ENCODE data around the gene RAPGEFL1. TPM values are rescaled to one million over a fixed set of nuclear protein-coding genes. Genes with fewer than 3 reads are reported as not detected.

RAPGEFL1 gene
- total and polyA plus RNA-seq, 2 donors (not counting 1 experiment from before 2014, with no cell fraction given) = 3.0 to 5.6 TPM

DNA sequence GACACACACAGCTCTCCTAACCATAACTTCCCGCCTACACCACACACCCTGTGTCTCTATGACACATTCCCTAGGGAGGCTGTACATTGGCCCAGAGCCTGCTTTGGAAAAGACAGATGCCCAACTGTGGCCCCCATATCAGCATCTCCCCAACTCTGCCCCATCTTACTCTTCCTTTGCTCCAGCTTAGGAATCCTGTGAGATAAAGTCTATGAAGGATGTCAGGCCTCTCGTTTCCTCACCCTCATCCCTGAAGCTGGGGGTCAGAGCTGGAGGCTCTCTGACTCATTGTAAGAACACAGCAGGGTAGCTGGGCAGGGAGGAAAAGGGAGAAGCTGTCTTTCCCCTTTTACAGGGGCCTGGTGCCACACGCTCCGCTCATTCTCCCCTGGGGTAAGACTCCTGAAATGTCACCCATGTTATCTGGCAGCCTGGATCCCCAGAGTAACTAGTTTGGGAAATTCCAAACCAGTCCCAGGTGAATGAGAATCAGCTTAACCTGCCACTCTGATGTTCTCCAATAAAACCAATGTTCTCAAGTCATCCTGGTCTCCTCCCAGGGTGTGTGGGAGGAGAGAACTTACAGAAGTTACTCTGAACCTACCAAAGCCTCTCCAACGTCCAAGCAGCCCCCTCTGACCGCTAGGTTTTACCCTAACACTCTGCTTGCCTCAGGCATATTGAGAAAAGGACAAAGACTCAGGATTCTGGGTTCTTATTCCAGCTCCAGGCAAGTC lies 2.8 kb downstream of the RAPGEFL1 start:
- ChIA-PET POLR2A (interaction anchor here (0.6 kb wide), 1 partner anchor 14 kb away, joined by 3 read pairs; no protein-coding TSS in a partner anchor), CTCF (interaction anchor here (0.9 to 3.5 kb wide), 3 partner anchors 10 to 113 kb away, joined by 3 to 17 read pairs (median 4); no protein-coding TSS in a partner anchor)
- Mint-ChIP-seq H3K27me3 (no peaks in the 10 kb centered on the region), H3K27ac (no peak overlapping the region), H3K4me3 (no peak overlapping the region), H3K9me3 (ENCODE audit: insufficient read depth) (no peaks in the 10 kb centered on the region), H3K4me1 (peaks cover 11% of the 10 kb centered on the region)
- ATAC-seq (ENCODE audit: low read depth) (no peak), DNase-seq (no peak)
- H3K4me2 ChIP-seq (replicated peaks; ENCODE audit: low read depth, low read length, poor library complexity, severe bottlenecking) = no peak overlapping the region
- intact Hi-C loops (cut with micrococcal nuclease) = no loop called here
- peaks cover 0 to 7% (median 2%) of the 10 kb centered on the region in 4 experiments for H3K27me3 ChIP-seq (replicated peaks in 1 of 4; ENCODE audit: control extremely low read depth in 1 of 4, control insufficient read depth in 3 of 4, insufficient read depth in 4 of 4, low read length in 3 of 4)
- no peak overlapping the region for H3K27ac ChIP-seq (ENCODE audit: low read length in 2 of 2)
- peaks cover 5% of the 10 kb centered on the region for H3K79me2 ChIP-seq (ENCODE audit: control insufficient read depth, insufficient read depth, low read length)
- H2AFZ ChIP-seq (ENCODE audit: insufficient read depth, low read depth, low read length, poor library complexity, severe bottlenecking) = no peak overlapping the region
- TF ChIP-seq, protein P1, sequence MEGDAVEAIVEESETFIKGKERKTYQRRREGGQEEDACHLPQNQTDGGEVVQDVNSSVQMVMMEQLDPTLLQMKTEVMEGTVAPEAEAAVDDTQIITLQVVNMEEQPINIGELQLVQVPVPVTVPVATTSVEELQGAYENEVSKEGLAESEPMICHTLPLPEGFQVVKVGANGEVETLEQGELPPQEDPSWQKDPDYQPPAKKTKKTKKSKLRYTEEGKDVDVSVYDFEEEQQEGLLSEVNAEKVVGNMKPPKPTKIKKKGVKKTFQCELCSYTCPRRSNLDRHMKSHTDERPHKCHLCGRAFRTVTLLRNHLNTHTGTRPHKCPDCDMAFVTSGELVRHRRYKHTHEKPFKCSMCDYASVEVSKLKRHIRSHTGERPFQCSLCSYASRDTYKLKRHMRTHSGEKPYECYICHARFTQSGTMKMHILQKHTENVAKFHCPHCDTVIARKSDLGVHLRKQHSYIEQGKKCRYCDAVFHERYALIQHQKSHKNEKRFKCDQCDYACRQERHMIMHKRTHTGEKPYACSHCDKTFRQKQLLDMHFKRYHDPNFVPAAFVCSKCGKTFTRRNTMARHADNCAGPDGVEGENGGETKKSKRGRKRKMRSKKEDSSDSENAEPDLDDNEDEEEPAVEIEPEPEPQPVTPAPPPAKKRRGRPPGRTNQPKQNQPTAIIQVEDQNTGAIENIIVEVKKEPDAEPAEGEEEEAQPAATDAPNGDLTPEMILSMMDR (IDR thresholded peaks at IDR 0.05) = no peak
- no peak for TF ChIP-seq EZH2 (IDR thresholded peaks at IDR 0.05; ENCODE audit: borderline replicate concordance, insufficient read depth, low read depth, low read length, poor library complexity, severe bottlenecking)
- peaks cover 0 to 4% of the 10 kb centered on the region in 2 experiments for H3K36me3 ChIP-seq (replicated peaks in 1 of 2; ENCODE audit: control extremely low read depth in 1 of 2, control insufficient read depth in 1 of 2, extremely low read depth in 1 of 2, insufficient read depth in 2 of 2, low read length in 1 of 2)
- H4K20me1 ChIP-seq (ENCODE audit: control insufficient read depth, insufficient read depth, low read length, poor library complexity, severe bottlenecking) = peaks cover 11% of the 10 kb centered on the region
- H3K4me1 ChIP-seq (ENCODE audit: control insufficient read depth in 2 of 2, insufficient read depth in 2 of 2, low read length in 2 of 2) = peaks cover 17% of the 10 kb centered on the region in 2 donors
- 84% methylated on average over 5 of the region's 6 CpGs for WGBS (ENCODE audit: insufficient coverage)
- no peaks in the 10 kb centered on the region for H3K9me3 ChIP-seq (ENCODE audit: control extremely low read depth in 1 of 3, control insufficient read depth in 2 of 3, insufficient read depth in 1 of 3, low read length in 2 of 3)
- no peak overlapping the region for H3K9ac ChIP-seq (ENCODE audit: low read length)
- no peak overlapping the region for H3K4me3 ChIP-seq (ENCODE audit: control extremely low read depth in 1 of 5, extremely low read depth in 1 of 5, insufficient read depth in 1 of 5, low read depth in 2 of 5, low read length in 4 of 5)

DNA sequence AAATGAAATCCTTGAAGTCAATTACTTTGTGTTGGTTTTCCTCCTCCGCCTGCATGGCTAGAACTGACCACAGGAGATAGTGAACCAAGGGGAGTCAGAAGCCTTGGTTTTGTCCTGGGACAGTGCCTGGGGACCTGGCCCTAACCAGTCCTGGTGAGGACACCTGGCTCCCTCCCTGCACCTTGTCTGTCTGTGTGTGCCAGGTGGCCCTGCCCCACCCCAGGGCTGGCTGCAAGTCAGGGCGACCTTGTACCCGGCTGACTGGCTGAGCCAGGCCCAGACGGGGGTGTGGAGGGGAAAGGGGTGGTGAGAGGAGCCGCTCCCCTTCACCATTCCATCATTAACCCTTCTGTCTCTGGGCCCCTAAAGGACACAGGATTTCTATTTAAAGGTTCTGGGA lies 3.4 kb downstream of the RAPGEFL1 start:
- H4K20me1 ChIP-seq (ENCODE audit: control insufficient read depth, insufficient read depth, low read length, poor library complexity, severe bottlenecking) = peaks cover 11% of the 10 kb centered on the region
- no peak overlapping the region for H3K4me3 ChIP-seq (ENCODE audit: control extremely low read depth in 1 of 5, extremely low read depth in 1 of 5, insufficient read depth in 1 of 5, low read depth in 2 of 5, low read length in 4 of 5)
- Mint-ChIP-seq H3K4me3 (no peak overlapping the region), H3K9me3 (ENCODE audit: insufficient read depth) (no peaks in the 10 kb centered on the region), H3K4me1 (peaks cover 11% of the 10 kb centered on the region), H3K27me3 (no peaks in the 10 kb centered on the region), H3K27ac (no peak overlapping the region)
- H3K36me3 ChIP-seq (replicated peaks in 1 of 2; ENCODE audit: control extremely low read depth in 1 of 2, control insufficient read depth in 1 of 2, extremely low read depth in 1 of 2, insufficient read depth in 2 of 2, low read length in 1 of 2) = peaks cover 0 to 4% of the 10 kb centered on the region in 2 experiments
- peaks cover 0 to 7% (median 2%) of the 10 kb centered on the region in 4 experiments for H3K27me3 ChIP-seq (replicated peaks in 1 of 4; ENCODE audit: control extremely low read depth in 1 of 4, control insufficient read depth in 3 of 4, insufficient read depth in 4 of 4, low read length in 3 of 4)
- H3K9me3 ChIP-seq (ENCODE audit: control extremely low read depth in 1 of 3, control insufficient read depth in 2 of 3, insufficient read depth in 1 of 3, low read length in 2 of 3) = no peaks in the 10 kb centered on the region
- DNase-seq = no peak
- peaks cover 17% of the 10 kb centered on the region in 2 donors for H3K4me1 ChIP-seq (ENCODE audit: control insufficient read depth in 2 of 2, insufficient read depth in 2 of 2, low read length in 2 of 2)
- peaks cover 5% of the 10 kb centered on the region for H3K79me2 ChIP-seq (ENCODE audit: control insufficient read depth, insufficient read depth, low read length)
- intact Hi-C loops (cut with micrococcal nuclease) = no loop called here
- ChIA-PET POLR2A (no interaction called here), CTCF (interaction anchor here (3.5 kb wide), 1 partner anchor 10 kb away, joined by 17 read pairs; no protein-coding TSS in a partner anchor)
- H3K4me2 ChIP-seq (replicated peaks; ENCODE audit: low read depth, low read length, poor library complexity, severe bottlenecking) = no peak overlapping the region
- whole genome bisulfite sequencing (ENCODE audit: insufficient coverage) = 100% methylated on average over 1 of the region's 5 CpGs
- no peak for ATAC-seq (ENCODE audit: low read depth)
- TF ChIP-seq, protein P1 (IDR thresholded peaks at IDR 0.05) = no peak
- TF ChIP-seq EZH2 (IDR thresholded peaks at IDR 0.05; ENCODE audit: borderline replicate concordance, insufficient read depth, low read depth, low read length, poor library complexity, severe bottlenecking) = no peak
- H3K27ac ChIP-seq (ENCODE audit: low read length in 2 of 2) = no peak overlapping the region
- no peak overlapping the region for H2AFZ ChIP-seq (ENCODE audit: insufficient read depth, low read depth, low read length, poor library complexity, severe bottlenecking)
- H3K9ac ChIP-seq (ENCODE audit: low read length) = no peak overlapping the region
